NCI-H1694 treated with DMSO at 0.1 percent for 48 hours (cell line): ENCODE results near the gene ADARB2.
A peak's percentile ranks its signal among the peaks of the same experiment; 100 is the strongest.

Source experiments
- DNase-seq: peaks from one replicate; lab custom pipeline; 2025; lab: John Stamatoyannopoulos, UW

Gene ADARB2

GRCh38 chr10:1311726-1312125, 425.6 kb downstream of the ADARB2 start:
- no peak for DNase-seq

GRCh38 chr10:1310271-1310789, 427.0 kb downstream of the ADARB2 start:
- no peak for DNase-seq

- no peak for DNase-seq
These were observed 427.6 kb downstream of the ADARB2 start for GRCh38 chr10:1309617-1310270.

- DNase-seq, result no peak
These were observed 428.2 kb downstream of the ADARB2 start for GRCh38 chr10:1308962-1309616.

- DNase-seq, result no peak
These were observed 429.0 kb downstream of the ADARB2 start for GRCh38 chr10:1308173-1308961.

- peak; percentile 9 for DNase-seq
These were observed 436.2 kb downstream of the ADARB2 start for GRCh38 chr10:1301143-1301542.

GRCh38 chr10:1300218-1300617, 437.1 kb downstream of the ADARB2 start:
- no peak for DNase-seq

GRCh38 chr10:1299041-1299726, 438.1 kb downstream of the ADARB2 start:
- DNase-seq, result no peak

GRCh38 chr10:1297566-1298301, 439.6 kb downstream of the ADARB2 start:
- DNase-seq, result peak; percentile 34

GRCh38 chr10:1295756-1296480, 441.4 kb downstream of the ADARB2 start:
- no peak for DNase-seq

- DNase-seq, result no peak
These were observed 442.6 kb downstream of the ADARB2 start for GRCh38 chr10:1294748-1295147.

- peak; percentile 25 for DNase-seq
These were observed 443.5 kb downstream of the ADARB2 start for GRCh38 chr10:1293636-1294435.

- no peak for DNase-seq
These were observed 444.2 kb downstream of the ADARB2 start for GRCh38 chr10:1293157-1293556.

GRCh38 chr10:1292611-1293031, 444.7 kb downstream of the ADARB2 start:
- no peak for DNase-seq

GRCh38 chr10:1291178-1292090, 445.9 kb downstream of the ADARB2 start:
- no peak for DNase-seq

- no peak for DNase-seq
These were observed 447.3 kb downstream of the ADARB2 start for GRCh38 chr10:1290071-1290471.

- no peak for DNase-seq
These were observed 447.7 kb downstream of the ADARB2 start for GRCh38 chr10:1289591-1289990.

GRCh38 chr10:1287971-1288401, 449.3 kb downstream of the ADARB2 start:
- DNase-seq, result no peak

GRCh38 chr10:1287487-1287886, 449.8 kb downstream of the ADARB2 start:
- no peak for DNase-seq
